Effector memory CD8-positive, alpha-beta T cell (primary cell): ENCODE measurements around the gene SGTB.

ENCODE experiments used
- ATAC-seq: fragments of 150-1000 bp; cut with Tn5 transposase; replicated peaks from 2 replicates; pipeline ENCODE4 v1.10.0; 2021; ENCODE audit warnings: mild to moderate bottlenecking, moderate library complexity
- DNase-seq, 3 experiments: peaks; one replicate each; pipeline ENCODE4 v3.0.0; 2021
- H3K27ac Mint-ChIP-seq, 2 donors: one replicate each; pipeline ENCODE4 v1.8.0; 2022; ENCODE audit warnings: mild to moderate bottlenecking in 2 of 2, mixed read lengths in 2 of 2, moderate library complexity in 2 of 2
- H3K27me3 Mint-ChIP-seq, 2 donors: one replicate each; pipeline ENCODE4 v1.8.0; 2022; ENCODE audit warnings: mixed read lengths in 2 of 2
- H3K36me3 Mint-ChIP-seq: one replicate; pipeline ENCODE4 v1.8.0; 2022; ENCODE audit warnings: mild to moderate bottlenecking, moderate library complexity, mixed read lengths; ENCODE audit not compliant: insufficient read depth
- H3K4me1 Mint-ChIP-seq, 2 donors: one replicate each; pipeline ENCODE4 v1.8.0; 2022; ENCODE audit warnings: low read depth in 2 of 2, mixed read lengths in 2 of 2
- H3K4me3 Mint-ChIP-seq, 2 donors: one replicate each; pipeline ENCODE4 v1.8.0; 2022; ENCODE audit warnings: mild to moderate bottlenecking in 2 of 2, mixed read lengths in 2 of 2, moderate library complexity in 2 of 2
- H3K9me3 Mint-ChIP-seq, 2 donors: one replicate each; pipeline ENCODE4 v1.8.0; 2022; ENCODE audit warnings: mixed read lengths in 2 of 2

The SGTB gene

DNA sequence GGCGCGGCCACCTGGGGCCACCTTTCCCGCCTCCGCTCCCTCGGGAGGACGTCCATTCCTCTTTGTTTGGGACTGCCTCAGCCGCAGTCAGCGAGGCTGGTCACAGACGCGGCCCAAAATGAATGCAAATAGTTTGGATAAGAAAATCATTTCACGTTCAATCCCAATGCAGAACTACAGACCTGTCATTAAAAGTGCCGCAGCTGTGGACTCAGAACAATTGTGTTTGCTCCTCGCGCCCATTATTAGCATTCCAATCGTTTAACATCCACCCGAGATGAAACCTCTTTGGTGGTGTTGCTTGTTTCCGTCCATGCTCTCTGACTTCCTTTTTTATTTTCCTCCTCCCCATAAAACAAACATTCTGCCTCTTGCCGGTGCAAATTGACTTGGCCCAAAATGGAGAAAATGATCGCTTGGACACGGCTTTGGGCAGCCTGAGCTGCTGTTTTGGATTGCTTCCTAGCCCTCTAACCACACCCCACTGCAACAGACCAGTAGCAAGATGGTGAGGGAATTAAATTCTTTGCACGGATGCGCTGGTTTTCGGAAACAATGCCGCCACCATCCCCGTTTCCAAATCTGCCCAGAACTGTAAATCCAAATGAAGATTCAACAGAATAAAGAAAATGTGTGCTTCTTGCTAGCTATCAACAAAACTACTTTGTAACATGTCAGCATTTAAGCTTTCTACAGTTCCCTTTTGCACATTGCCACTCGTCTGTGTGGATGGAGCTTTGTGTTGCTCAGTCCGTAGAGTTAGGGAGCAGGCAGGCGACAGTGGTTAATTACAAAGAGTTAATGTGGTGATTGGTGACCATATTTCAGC lies 880 bp upstream of the SGTB start:
- Mint-ChIP-seq H3K9me3 (no peaks in the 10 kb centered on the region), H3K27me3 (no peaks in the 10 kb centered on the region), H3K27ac (peak overlapping the region in 1 of 2 donors; percentile 86), H3K4me1 (peaks cover 21 to 25% of the 10 kb centered on the region in 2 donors), H3K4me3 (peak overlapping the region; percentile 91 to 94), H3K36me3 (no peaks in the 10 kb centered on the region)
- no peak for ATAC-seq
- peak in 1 of 3 experiments; percentile 4 for DNase-seq

DNA sequence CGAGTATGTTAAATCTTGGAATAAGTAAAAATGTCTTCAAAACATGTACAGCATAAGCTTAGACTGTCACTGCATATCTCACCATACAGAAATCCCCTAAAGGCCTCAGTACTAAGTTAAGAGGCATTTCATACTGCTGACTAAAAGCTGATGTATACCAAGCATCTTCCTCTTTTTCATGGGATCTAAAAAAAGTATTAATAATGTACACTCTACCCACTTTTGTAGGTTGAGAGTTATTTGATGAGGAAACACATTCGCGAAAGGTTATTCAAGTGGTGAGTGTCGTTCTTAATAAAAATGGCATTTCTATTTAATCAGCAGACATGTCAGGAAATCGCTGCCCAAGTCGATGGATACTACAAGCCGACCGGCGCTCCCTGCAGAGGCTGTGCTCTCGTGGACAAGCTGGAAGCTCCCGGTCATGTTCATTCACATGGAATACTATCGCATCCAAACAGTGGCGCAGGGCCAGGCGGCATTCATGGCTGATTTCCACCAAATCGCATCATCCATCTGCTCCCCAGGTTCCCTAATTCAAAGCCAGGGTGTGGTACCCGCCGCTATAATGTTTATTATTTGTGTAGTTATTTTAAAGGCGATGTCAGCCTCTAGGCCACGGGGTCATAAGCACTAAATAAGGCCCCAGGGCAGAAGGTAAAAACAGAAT lies 724 bp downstream of the SGTB start:
- ATAC-seq (peak; percentile 11), DNase-seq (peak in 1 of 3 experiments; percentile 5)
- Mint-ChIP-seq H3K27ac (peak overlapping the region in 1 of 2 donors; percentile 92), H3K36me3 (no peaks in the 10 kb centered on the region), H3K4me1 (peaks cover 21 to 25% of the 10 kb centered on the region in 2 donors), H3K4me3 (peak overlapping the region; percentile 91 to 94), H3K27me3 (no peaks in the 10 kb centered on the region), H3K9me3 (no peaks in the 10 kb centered on the region)

DNA sequence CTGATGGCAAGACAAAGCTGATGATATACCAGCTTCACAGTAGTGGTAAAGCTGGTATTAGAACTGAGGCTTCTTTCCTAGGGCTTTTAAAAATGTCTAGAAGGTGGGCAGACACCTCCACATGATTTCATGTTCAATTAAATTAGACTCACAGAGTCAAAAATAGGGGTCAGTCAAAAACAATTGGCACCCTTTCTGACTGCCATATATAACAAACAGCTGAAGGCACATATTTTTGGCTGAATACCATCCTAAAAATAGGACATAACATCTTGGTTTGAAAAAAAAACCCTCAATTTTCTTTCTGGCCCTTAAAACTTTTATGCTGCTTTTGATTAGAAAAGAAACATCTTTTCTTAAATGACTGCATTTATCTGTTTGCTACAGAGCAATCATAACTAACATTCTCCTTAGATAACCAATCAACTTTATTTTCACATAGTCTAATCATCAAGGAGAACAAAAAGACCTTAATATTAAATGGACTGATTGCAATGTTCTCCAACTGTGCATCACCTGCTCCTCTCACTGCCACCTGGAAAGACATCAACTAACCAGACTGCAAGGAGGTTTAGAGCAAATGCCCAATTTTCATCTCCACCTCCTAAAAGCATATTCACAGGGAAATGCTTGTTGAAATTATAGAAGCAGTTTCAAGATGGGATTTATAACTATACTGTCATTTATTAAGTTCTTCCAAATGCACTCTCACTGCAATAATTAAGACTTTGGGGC lies 3.2 kb downstream of the SGTB start:
- peaks cover 11% of the 10 kb centered on the region for H3K36me3 Mint-ChIP-seq
- H3K27ac Mint-ChIP-seq = peak overlapping the region in 1 of 2 donors; percentile 92
- no peak for DNase-seq
- no peak for ATAC-seq
- peaks cover 25 to 39% of the 10 kb centered on the region in 2 donors for H3K4me1 Mint-ChIP-seq
- no peaks in the 10 kb centered on the region for H3K9me3 Mint-ChIP-seq
- peak overlapping the region; percentile 91 to 94 for H3K4me3 Mint-ChIP-seq
- no peaks in the 10 kb centered on the region for H3K27me3 Mint-ChIP-seq

DNA sequence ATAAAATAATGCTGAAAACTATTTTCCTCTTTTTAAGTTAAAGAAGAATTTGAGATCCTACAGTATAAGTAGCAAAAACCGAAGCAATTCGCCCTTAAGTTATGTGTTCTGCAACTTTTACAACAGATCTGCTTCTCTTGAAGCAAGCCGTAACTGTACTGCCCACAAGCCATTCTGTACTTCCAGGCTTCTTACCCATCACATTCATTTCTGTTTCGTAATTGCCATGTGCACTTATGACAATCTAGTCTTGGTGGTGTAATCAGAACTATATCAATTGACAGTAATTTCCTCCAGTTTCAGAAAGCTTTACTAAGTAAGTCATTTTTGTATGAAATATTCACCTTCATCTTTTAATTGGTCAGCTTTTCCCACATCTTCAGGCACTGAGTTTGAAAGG lies 13.8 kb downstream of the SGTB start:
- DNase-seq (no peak), ATAC-seq (no peak)
- Mint-ChIP-seq H3K9me3 (no peaks in the 10 kb centered on the region), H3K27me3 (no peaks in the 10 kb centered on the region), H3K36me3 (peaks cover 66% of the 10 kb centered on the region), H3K27ac (no peak overlapping the region), H3K4me3 (no peak overlapping the region), H3K4me1 (peaks cover 2 to 8% of the 10 kb centered on the region in 2 donors)

GRCh38 chr5:65707663-65708062 lies 14.2 kb downstream of the SGTB start:
- H3K4me3 Mint-ChIP-seq = no peak overlapping the region
- peaks cover 0 to 7% of the 10 kb centered on the region in 2 donors for H3K4me1 Mint-ChIP-seq

GRCh38 chr5:65704621-65705239 lies 17.2 kb downstream of the SGTB start:
- DNase-seq (no peak), ATAC-seq (no peak)
- Mint-ChIP-seq H3K27ac (peak overlapping the region in 1 of 2 donors; percentile 38), H3K27me3 (no peaks in the 10 kb centered on the region), H3K4me3 (no peak overlapping the region), H3K4me1 (no peaks in the 10 kb centered on the region), H3K9me3 (no peaks in the 10 kb centered on the region), H3K36me3 (peaks cover 74% of the 10 kb centered on the region)

More at GRCh38 chr5:65707663-65708062, 14.2 kb downstream of the SGTB start:
- peaks cover 70% of the 10 kb centered on the region for H3K36me3 Mint-ChIP-seq
- no peak for ATAC-seq
- no peak for DNase-seq
- H3K27ac Mint-ChIP-seq = no peak overlapping the region
- no peaks in the 10 kb centered on the region for H3K27me3 Mint-ChIP-seq
- H3K9me3 Mint-ChIP-seq = no peaks in the 10 kb centered on the region

- Mint-ChIP-seq H3K27ac (no peak overlapping the region), H3K4me1 (peaks cover 4% of the 10 kb centered on the region in 2 donors), H3K36me3 (peaks cover 61% of the 10 kb centered on the region), H3K4me3 (no peak overlapping the region), H3K9me3 (no peaks in the 10 kb centered on the region), H3K27me3 (no peaks in the 10 kb centered on the region)
- DNase-seq (no peak), ATAC-seq (no peak)
These were observed 19.9 kb downstream of the SGTB start for GRCh38 chr5:65702036-65702435.

DNA sequence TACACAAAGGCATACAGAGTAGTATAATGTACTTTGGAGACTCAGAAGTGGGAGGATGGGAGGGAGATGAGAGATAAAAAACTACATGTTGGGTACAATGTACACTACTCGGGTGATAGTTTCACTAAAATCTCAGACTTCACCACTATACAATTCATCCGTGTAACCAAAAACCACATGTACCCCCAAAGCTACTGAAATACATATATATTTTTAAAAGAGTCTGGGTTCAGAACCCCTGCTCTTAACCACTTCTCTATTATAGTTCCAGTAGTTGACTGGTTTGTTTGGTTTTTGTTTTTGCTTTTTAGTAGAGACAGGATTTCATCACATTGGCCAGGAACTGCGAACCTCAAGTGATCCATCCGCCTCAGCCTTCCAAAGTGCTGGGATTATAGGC lies 22.6 kb downstream of the SGTB start:
- Mint-ChIP-seq H3K4me1 (peaks cover 4% of the 10 kb centered on the region in 2 donors), H3K9me3 (no peaks in the 10 kb centered on the region), H3K4me3 (no peak overlapping the region), H3K36me3 (peaks cover 40% of the 10 kb centered on the region), H3K27ac (no peak overlapping the region), H3K27me3 (no peaks in the 10 kb centered on the region)
- no peak for ATAC-seq
- DNase-seq = no peak

DNA sequence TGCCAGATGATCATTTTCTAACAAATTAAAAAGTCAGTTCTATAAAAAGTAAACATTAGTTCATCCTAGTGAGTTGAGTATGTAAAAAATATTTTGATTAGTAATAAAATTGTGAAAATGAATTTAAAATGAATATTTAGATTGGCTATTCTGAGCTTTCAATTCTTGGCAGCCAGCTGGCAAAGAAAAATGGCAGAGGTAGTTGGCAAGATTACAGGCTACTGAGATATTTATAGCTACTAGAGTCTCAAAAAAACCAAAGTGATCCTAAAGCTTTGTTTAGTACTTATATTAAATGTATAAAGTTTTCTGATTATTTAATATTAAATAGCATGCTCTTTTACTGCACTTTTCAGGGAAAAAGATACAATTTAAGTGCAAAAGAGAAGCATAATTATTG lies 25.0 kb downstream of the SGTB start:
- Mint-ChIP-seq H3K36me3 (peaks cover 34% of the 10 kb centered on the region), H3K9me3 (no peaks in the 10 kb centered on the region), H3K4me3 (no peak overlapping the region), H3K27ac (no peak overlapping the region), H3K4me1 (peaks cover 4% of the 10 kb centered on the region in 2 donors), H3K27me3 (no peaks in the 10 kb centered on the region)
- DNase-seq = no peak
- no peak for ATAC-seq

DNA sequence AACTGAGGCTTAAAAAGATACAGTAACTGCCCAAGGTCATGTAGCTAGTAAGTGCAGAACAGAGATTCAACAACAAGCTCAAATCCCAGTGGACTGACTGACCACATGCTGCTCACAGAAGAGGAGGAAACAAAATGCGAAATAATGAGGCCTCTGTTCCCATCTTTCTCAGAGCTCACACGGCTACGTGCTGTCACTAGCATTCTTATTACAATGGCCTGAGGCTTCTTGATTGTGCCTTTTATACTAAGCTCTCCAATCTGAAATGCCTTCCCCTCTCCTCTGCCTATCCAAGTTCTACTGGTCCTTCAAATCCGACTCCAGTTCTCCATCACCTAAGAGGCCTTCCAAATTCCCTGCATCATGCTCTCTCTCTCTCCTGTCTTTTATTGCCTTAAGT lies 26.0 kb downstream of the SGTB start:
- Mint-ChIP-seq H3K4me1 (peaks cover 4% of the 10 kb centered on the region in 2 donors), H3K27ac (no peak overlapping the region), H3K9me3 (no peaks in the 10 kb centered on the region), H3K4me3 (no peak overlapping the region), H3K27me3 (no peaks in the 10 kb centered on the region), H3K36me3 (peaks cover 26% of the 10 kb centered on the region)
- no peak for DNase-seq
- no peak for ATAC-seq

- DNase-seq (no peak), ATAC-seq (no peak)
- peaks cover 4% of the 10 kb centered on the region in 2 donors for H3K4me1 Mint-ChIP-seq
- peaks cover 22% of the 10 kb centered on the region for H3K36me3 Mint-ChIP-seq
- no peaks in the 10 kb centered on the region for H3K9me3 Mint-ChIP-seq
- no peak overlapping the region for H3K4me3 Mint-ChIP-seq
- H3K27me3 Mint-ChIP-seq = no peaks in the 10 kb centered on the region
- H3K27ac Mint-ChIP-seq = no peak overlapping the region
These were observed 26.6 kb downstream of the SGTB start for GRCh38 chr5:65695162-65695755.

GRCh38 chr5:65693121-65693520 lies 28.8 kb downstream of the SGTB start:
- Mint-ChIP-seq H3K27ac (peak overlapping the region in 1 of 2 donors; percentile 13), H3K27me3 (no peaks in the 10 kb centered on the region), H3K4me3 (no peak overlapping the region), H3K36me3 (peaks cover 16% of the 10 kb centered on the region), H3K4me1 (peaks cover under 1% of the 10 kb centered on the region in 2 donors), H3K9me3 (no peaks in the 10 kb centered on the region)
- ATAC-seq (no peak), DNase-seq (no peak)

- Mint-ChIP-seq H3K4me3 (no peak overlapping the region), H3K27me3 (no peaks in the 10 kb centered on the region), H3K27ac (no peak overlapping the region), H3K9me3 (no peaks in the 10 kb centered on the region), H3K4me1 (peaks cover 10 to 31% of the 10 kb centered on the region in 2 donors), H3K36me3 (peaks cover 49% of the 10 kb centered on the region)
- ATAC-seq (no peak), DNase-seq (no peak)
These were observed 39.8 kb downstream of the SGTB start for GRCh38 chr5:65682148-65682547.
